HCT116 (cell line): Measurements from ENCODE around the gene NLGN3. TPM values are rescaled to one million over a fixed set of nuclear protein-coding genes. Genes with fewer than 3 reads are reported as not detected.

Experiments
- ATAC-seq: fragments of 200-7000 bp; cut with Tn5 transposase; 2 replicates; pipeline ENCODE4 v1.9.1; 2020; ENCODE audit warnings: mild to moderate bottlenecking, moderate library complexity
- BruUV-seq: library from RNA; stranded (reverse); fragments of 400-500 nt; replicated peaks from 2 replicates; lab custom pipeline; 2021; lab: Mats Ljungman, UMichigan
- CTCF ChIA-PET: fragments of 300-600 bp; sonication (Branson Sonifier 250); formaldehyde crosslinking; loops from one replicate; lab custom pipeline; 2021; ENCODE audit warnings: antibody characterized with exemption; lab: Charles Lee
- POLR2A ChIA-PET: fragments of 300-600, 350-600 bp; sonication (Branson Sonifier 250); formaldehyde crosslinking; loops from one replicate; lab custom pipeline; 2021; ENCODE audit warnings: antibody characterized with exemption; lab: Charles Lee
- RAD21 ChIA-PET, 2 experiments: fragments of 300-600 bp; sonication (Branson Sonifier 250); formaldehyde crosslinking; loops; one replicate each; lab custom pipeline; 2023; ENCODE audit warnings: low total read pairs in 2 of 2; ENCODE audit not compliant: uncharacterized antibody in 2 of 2, unreplicated experiment in 2 of 2, low non-redundant PET in 1 of 2; lab: Charles Lee
- DNase-seq: peaks from one replicate; pipeline ENCODE4 v3.0.0-alpha.2; 2010; ENCODE audit warnings: low read depth, low spot score
- H2AFZ ChIP-seq: fragments of 200-600 bp; shearing (Covaris generic), sonication (generic); 2 replicates; pipeline ENCODE4 v1.6.1; 2017; ENCODE audit warnings: low read depth, mixed run types, mixed read lengths, antibody characterized with exemption, low read length; ENCODE audit not compliant: poor library complexity, severe bottlenecking
- H3K27ac ChIP-seq: 2 replicates; pipeline ENCODE4 v1.5.1; 2012; ENCODE audit warnings: low read depth, low read length
- H3K27me3 ChIP-seq: fragments of 200-600 bp; sonication (generic); 2 replicates; pipeline ENCODE4 v1.6.1; 2016; ENCODE audit warnings: mixed run types, low read length, mixed read lengths; ENCODE audit not compliant: insufficient read depth
- H3K36me3 ChIP-seq, 2 experiments: fragments of 200-500 bp in 1 of 2; fragments of 200-600 bp in 1 of 2; sonication (Bioruptor generic) in 1 of 2; sonication (generic) in 1 of 2; 2 replicates each; pipeline versions ENCODE4 v1.5.1 to v1.6.1; 2014 to 2016; ENCODE audit warnings: low read length in 2 of 2, inconsistent platforms in 1 of 2, mixed read lengths in 1 of 2, mixed run types in 1 of 2; ENCODE audit not compliant: insufficient read depth in 2 of 2, control insufficient read depth in 1 of 2
- H3K4me1 ChIP-seq, 2 experiments: fragments of 200-600 bp in 1 of 2; sonication (generic) in 1 of 2; 2 replicates each; pipeline versions ENCODE4 v1.5.1 to v1.6.1; 2012 to 2017; ENCODE audit warnings: low read length in 2 of 2, inconsistent platforms in 1 of 2, mild to moderate bottlenecking in 1 of 2, mixed read lengths in 1 of 2, mixed run types in 1 of 2, moderate library complexity in 1 of 2; ENCODE audit not compliant: insufficient read depth in 2 of 2, control insufficient read depth in 1 of 2
- H3K4me2 ChIP-seq: fragments of 200-600 bp; sonication (generic); 2 replicates; pipeline ENCODE4 v1.6.1; 2017; ENCODE audit warnings: mixed run types, low read length, mixed read lengths
- H3K4me3 ChIP-seq, 2 experiments: fragments of 200-600 bp in 1 of 2; sonication (generic) in 1 of 2; replicated peaks in 1 of 2; 2 replicates each; pipeline ENCODE4 v1.5.1; 2011 to 2016; ENCODE audit warnings: low read length in 2 of 2, control low read depth in 1 of 2, low read depth in 1 of 2, mild to moderate bottlenecking in 1 of 2, mixed read lengths in 1 of 2, mixed run types in 1 of 2
- H3K79me2 ChIP-seq: fragments of 200-600 bp; sonication (generic); 2 replicates; pipeline ENCODE4 v1.6.1; 2017; ENCODE audit warnings: mild to moderate bottlenecking, mixed run types, low read length, moderate library complexity, mixed read lengths; ENCODE audit not compliant: insufficient read depth
- H3K9ac ChIP-seq: fragments of 200-600 bp; sonication (generic); 2 replicates; pipeline ENCODE4 v1.6.1; 2016; ENCODE audit warnings: low read length, mixed read lengths
- H3K9me2 ChIP-seq: fragments of 200-600 bp; sonication (generic), shearing (Covaris generic); 2 replicates; pipeline ENCODE4 v1.6.1; 2017; ENCODE audit warnings: mixed run types, mild to moderate bottlenecking, moderate library complexity; ENCODE audit not compliant: insufficient read depth
- H3K9me3 ChIP-seq, 2 experiments: fragments of 200-500 bp in 1 of 2; fragments of 200-600 bp in 1 of 2; sonication (Bioruptor generic) in 1 of 2; sonication (generic) in 1 of 2; 2 replicates each; pipeline ENCODE4 v1.6.1; 2014 to 2017; ENCODE audit warnings: low read length in 2 of 2, mixed read lengths in 2 of 2, inconsistent platforms in 1 of 2, low read depth in 1 of 2, mild to moderate bottlenecking in 1 of 2, mixed run types in 1 of 2, moderate library complexity in 1 of 2; ENCODE audit not compliant: control insufficient read depth in 1 of 2, insufficient read depth in 1 of 2
- H4K20me1 ChIP-seq: fragments of 200-600 bp; sonication (generic), shearing (Covaris generic); 2 replicates; pipeline ENCODE4 v1.6.1; 2017; ENCODE audit warnings: mixed run types, mild to moderate bottlenecking, moderate library complexity; ENCODE audit not compliant: insufficient read depth
- ATF3 ChIP-seq: IDR thresholded peaks from 2 replicates; pipeline ENCODE4 v1.6.1; 2012
- CBX3 ChIP-seq: IDR thresholded peaks from 2 replicates; pipeline ENCODE4 v1.6.1; 2012; ENCODE audit warnings: low read depth
- CTCF ChIP-seq, 3 experiments: fragments of 200-600 bp in 1 of 3; sonication (generic) in 1 of 3; IDR thresholded peaks in 2 of 3; conservative IDR thresholded peaks in 1 of 3; 2 replicates each; pipeline ENCODE4 v1.5.1; 2012 to 2017; ENCODE audit warnings: low read depth in 2 of 3, low read length in 2 of 3, antibody characterized with exemption in 1 of 3, borderline replicate concordance in 1 of 3, control low read depth in 1 of 3, mild to moderate bottlenecking in 1 of 3, mixed read lengths in 1 of 3, mixed run types in 1 of 3, moderate library complexity in 1 of 3; ENCODE audit not compliant: insufficient read depth in 1 of 3
- EGR1 ChIP-seq: IDR thresholded peaks from 2 replicates; pipeline ENCODE4 v1.6.1; 2012; ENCODE audit warnings: low read depth
- ELF1 ChIP-seq: IDR thresholded peaks from 2 replicates; pipeline ENCODE4 v1.6.1; 2012; ENCODE audit warnings: low read depth, borderline replicate concordance
- EZH2phosphoT487 ChIP-seq: fragments of 200-600 bp; IDR thresholded peaks from 2 replicates; pipeline ENCODE4 v1.6.1; 2018; ENCODE audit warnings: antibody characterized with exemption, borderline replicate concordance
- FOSL1 ChIP-seq: IDR thresholded peaks from 2 replicates; pipeline ENCODE4 v1.6.1; 2012; ENCODE audit warnings: low read depth
- JUND ChIP-seq: IDR thresholded peaks from 2 replicates; pipeline ENCODE4 v1.6.1; 2012
- MAX ChIP-seq: IDR thresholded peaks from 2 replicates; pipeline ENCODE4 v1.6.1; 2012
- POLR2A ChIP-seq: IDR thresholded peaks from 2 replicates; pipeline ENCODE4 v1.7.0; 2011; ENCODE audit warnings: borderline replicate concordance; ENCODE audit not compliant: insufficient read depth, insufficient read length; ENCODE audit errors: extremely low read depth
- POLR2AphosphoS5 ChIP-seq: IDR thresholded peaks from 2 replicates; pipeline ENCODE4 v1.6.1; 2011; ENCODE audit warnings: mild to moderate bottlenecking, low read depth, low read length, moderate library complexity
- RAD21 ChIP-seq: IDR thresholded peaks from 2 replicates; pipeline ENCODE4 v1.6.1; 2012; ENCODE audit warnings: low read depth, mild to moderate bottlenecking
- SIN3A ChIP-seq: IDR thresholded peaks from 2 replicates; pipeline ENCODE4 v1.6.1; 2012; ENCODE audit warnings: low read depth
- SRF ChIP-seq: IDR thresholded peaks from 2 replicates; pipeline ENCODE4 v1.6.1; 2012; ENCODE audit warnings: low read depth
- TCF7L2 ChIP-seq: IDR thresholded peaks from 2 replicates; pipeline ENCODE4 v1.7.0; 2011; ENCODE audit warnings: borderline replicate concordance, inconsistent platforms; ENCODE audit not compliant: insufficient read depth, insufficient read length; ENCODE audit errors: extremely low read depth
- ZFX ChIP-seq: fragments of 450-650 bp; IDR thresholded peaks from 2 replicates; pipeline ENCODE4 v1.6.1; 2017
- ZNF274 ChIP-seq: fragments of 200-500 bp; sonication (Bioruptor generic); IDR thresholded peaks from 2 replicates; pipeline ENCODE4 v1.6.1; 2014; ENCODE audit warnings: mild to moderate bottlenecking, low read depth, low read length, inconsistent platforms
- intact Hi-C: fragments of 100-400 bp; cut with micrococcal nuclease; formaldehyde crosslinking; loops from 2 replicates; pipeline ENCODE4 v1.10.0; 2022
- total RNA-seq: library from RNA; stranded (reverse); gene quantifications from one replicate; pipeline ENCODE4 v1.2.1, GENCODE V29; 2021; ENCODE audit not compliant: unreplicated experiment
- TF ChIP-seq, protein P1 (sequence below): IDR thresholded peaks from 2 replicates; pipeline ENCODE4 v1.6.1; 2012; ENCODE audit warnings: low read depth

NLGN3 gene
- total RNA-seq, 1 experiment from 2014 or later = 1.4 TPM

GRCh38 chrX:71214152-71214551, 69.5 kb downstream of the NLGN3 start:
- H4K20me1 ChIP-seq = no peaks in the 10 kb centered on the region
- H3K27ac ChIP-seq = no peak overlapping the region
- H3K4me3 ChIP-seq = no peak overlapping the region
- H3K9ac ChIP-seq = no peak overlapping the region
- intact Hi-C loops = no loop called here
- ChIA-PET POLR2A (no interaction called here), CTCF (no interaction called here), RAD21 (no interaction called here)
- no peaks in the 10 kb centered on the region for H3K9me2 ChIP-seq
- no peaks in the 10 kb centered on the region for H3K9me3 ChIP-seq
- H3K4me1 ChIP-seq = peaks cover 0 to 3% of the 10 kb centered on the region in 2 experiments; a peak in 1 of 4 replicates
- no peak overlapping the region for H2AFZ ChIP-seq
- no peaks in the 10 kb centered on the region for H3K79me2 ChIP-seq
- no peaks in the 10 kb centered on the region for H3K27me3 ChIP-seq
- no peak for DNase-seq
- TF ChIP-seq SRF (no peak), CBX3 (no peak), EGR1 (no peak), RAD21 (no peak), CTCF (IDR thresholded peaks at IDR 0.05 in 2 of 3, conservative IDR thresholded peaks at IDR 0.05 in 1 of 3; ENCODE audit: borderline replicate concordance in 1 of 3, insufficient read depth in 1 of 3, low read depth in 2 of 3, low read length in 2 of 3) (no peak), EZH2phosphoT487 (no peak), POLR2AphosphoS5 (no peak), ZNF274 (no peak), POLR2A (no peak), TCF7L2 (no peak), ELF1 (no peak), MAX (no peak), SIN3A (no peak), ZFX (no peak), ATF3 (no peak), JUND (no peak), FOSL1 (no peak)
- TF ChIP-seq, protein P1, sequence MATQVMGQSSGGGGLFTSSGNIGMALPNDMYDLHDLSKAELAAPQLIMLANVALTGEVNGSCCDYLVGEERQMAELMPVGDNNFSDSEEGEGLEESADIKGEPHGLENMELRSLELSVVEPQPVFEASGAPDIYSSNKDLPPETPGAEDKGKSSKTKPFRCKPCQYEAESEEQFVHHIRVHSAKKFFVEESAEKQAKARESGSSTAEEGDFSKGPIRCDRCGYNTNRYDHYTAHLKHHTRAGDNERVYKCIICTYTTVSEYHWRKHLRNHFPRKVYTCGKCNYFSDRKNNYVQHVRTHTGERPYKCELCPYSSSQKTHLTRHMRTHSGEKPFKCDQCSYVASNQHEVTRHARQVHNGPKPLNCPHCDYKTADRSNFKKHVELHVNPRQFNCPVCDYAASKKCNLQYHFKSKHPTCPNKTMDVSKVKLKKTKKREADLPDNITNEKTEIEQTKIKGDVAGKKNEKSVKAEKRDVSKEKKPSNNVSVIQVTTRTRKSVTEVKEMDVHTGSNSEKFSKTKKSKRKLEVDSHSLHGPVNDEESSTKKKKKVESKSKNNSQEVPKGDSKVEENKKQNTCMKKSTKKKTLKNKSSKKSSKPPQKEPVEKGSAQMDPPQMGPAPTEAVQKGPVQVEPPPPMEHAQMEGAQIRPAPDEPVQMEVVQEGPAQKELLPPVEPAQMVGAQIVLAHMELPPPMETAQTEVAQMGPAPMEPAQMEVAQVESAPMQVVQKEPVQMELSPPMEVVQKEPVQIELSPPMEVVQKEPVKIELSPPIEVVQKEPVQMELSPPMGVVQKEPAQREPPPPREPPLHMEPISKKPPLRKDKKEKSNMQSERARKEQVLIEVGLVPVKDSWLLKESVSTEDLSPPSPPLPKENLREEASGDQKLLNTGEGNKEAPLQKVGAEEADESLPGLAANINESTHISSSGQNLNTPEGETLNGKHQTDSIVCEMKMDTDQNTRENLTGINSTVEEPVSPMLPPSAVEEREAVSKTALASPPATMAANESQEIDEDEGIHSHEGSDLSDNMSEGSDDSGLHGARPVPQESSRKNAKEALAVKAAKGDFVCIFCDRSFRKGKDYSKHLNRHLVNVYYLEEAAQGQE = no peak
- TF ChIP-seq, all 23 proteins: peak for 0
- no peak for ATAC-seq
- no peaks in the 10 kb centered on the region for H3K36me3 ChIP-seq
- no TSS peak for BruUV-seq
- H3K4me2 ChIP-seq = no peak overlapping the region
